ENCODE measurements around the gene ATXN1L. TPM values are rescaled to one million over a fixed set of nuclear protein-coding genes. Genes with fewer than 3 reads are reported as not detected.
A peak's percentile ranks its signal among the peaks of the same experiment; 100 is the strongest.
"Not testable (repeated sequence)": the region's sequence is repeated elsewhere in the genome, so short reads cannot be mapped to it uniquely, and the experiment has no call there.

The ATXN1L gene
- total and polyA plus RNA-seq, 9 donors, result 12.5 to 29.5 (median 26.0) TPM

- 0 to 1% (median 0%) methylated on average over 53 to 54 of the region's 54 CpGs for WGBS, 3 donors
- intact Hi-C loops (cut with DNase I), result no loop called here
- peak; percentile 91 to 95 (median 94) for DNase-seq
- peak within 1 kb of the TSS; percentile 92 to 96 for H3K27ac ChIP-seq
- H3K4me3 ChIP-seq, result peak within 1 kb of the TSS; percentile 81
- H3K9me3 ChIP-seq, result no peaks in the 10 kb centered on the region
- no peaks in the 10 kb centered on the region for H3K36me3 ChIP-seq
- H3K27me3 ChIP-seq, result no peaks in the 10 kb centered on the region
- TF ChIP-seq EP300 (IDR thresholded peaks at IDR 0.05) (peak; percentile 43), POLR2A (IDR thresholded peaks at IDR 0.05) (peak; percentile 66), CTCF (IDR thresholded peaks at IDR 0.05) (no peak)
- peaks cover 3% of the 10 kb centered on the region for H3K4me1 ChIP-seq (ENCODE audit: insufficient read depth)
Observed at GRCh38 chr16:71808593-71809459, 37.0 kb upstream of the ATXN1L start, which contains the start of gene AP1G1. Gene AP1G1, minus strand, starts transcription at chr16:71808834. Its CDS starts 19,355 bp downstream, at chr16:71789479.

GRCh38 chr16:71810155-71810530 lies 35.6 kb upstream of the ATXN1L start:
- intact Hi-C loops (cut with DNase I); DNase-seq; H3K4me1 ChIP-seq (ENCODE audit: insufficient read depth); H3K27me3 ChIP-seq; H3K9me3 ChIP-seq; H3K36me3 ChIP-seq; H3K27ac ChIP-seq; H3K4me3 ChIP-seq: not testable (repeated sequence)
- 92 to 95% (median 95%) methylated on average over 11 of the region's 11 CpGs for WGBS, 3 donors

- Histone ChIP-seq H3K4me1 (ENCODE audit: insufficient read depth) (peaks cover 3% of the 10 kb centered on the region), H3K9me3 (no peaks in the 10 kb centered on the region), H3K27me3 (no peaks in the 10 kb centered on the region), H3K27ac (no peak overlapping the region), H3K36me3 (no peaks in the 10 kb centered on the region), H3K4me3 (no peak overlapping the region)
- DNase-seq, result no peak
- intact Hi-C loops (cut with DNase I), result no loop called here
- WGBS, 3 donors, result 84 to 87% (median 85%) methylated on average over 5 of the region's 5 CpGs
- TF ChIP-seq CTCF (IDR thresholded peaks at IDR 0.05) (no peak), POLR2A (IDR thresholded peaks at IDR 0.05) (no peak)
Observed at GRCh38 chr16:71811261-71811803, 34.4 kb upstream of the ATXN1L start.

- H3K9me3 ChIP-seq; H3K4me1 ChIP-seq (ENCODE audit: insufficient read depth); H3K36me3 ChIP-seq; intact Hi-C loops (cut with DNase I); DNase-seq; H3K27me3 ChIP-seq; H3K4me3 ChIP-seq: not testable (repeated sequence)
- H3K27ac ChIP-seq, result peak overlapping the region in 1 of 2 donors; percentile 18
- WGBS, 3 donors, result 76 to 87% (median 79%) methylated on average over 10 of the region's 10 CpGs
Observed at GRCh38 chr16:71817155-71817500, 28.6 kb upstream of the ATXN1L start.

- TF ChIP-seq POLR2A (IDR thresholded peaks at IDR 0.05) (no peak), CTCF (IDR thresholded peaks at IDR 0.05) (no peak), EP300 (IDR thresholded peaks at IDR 0.05) (no peak)
- H3K27ac ChIP-seq, result no peak overlapping the region
- 56 to 61% (median 59%) methylated on average over 5 of the region's 5 CpGs for WGBS, 3 donors
Observed at GRCh38 chr16:71826533-71827017, 19.2 kb upstream of the ATXN1L start.

More at GRCh38 chr16:71826533-71827017, 19.2 kb upstream of the ATXN1L start:
- Histone ChIP-seq H3K36me3 (no peaks in the 10 kb centered on the region), H3K9me3 (no peaks in the 10 kb centered on the region), H3K4me1 (ENCODE audit: insufficient read depth) (no peaks in the 10 kb centered on the region), H3K27me3 (no peaks in the 10 kb centered on the region), H3K4me3 (no peak overlapping the region)
- DNase-seq, result no peak
- intact Hi-C loops (cut with DNase I), result no loop called here
